DMS53 treated with DMSO at 0.1 percent for 48 hours (cell line): ENCODE measurements around the gene STC2.
"Not testable (repeated sequence)": the region's sequence is repeated elsewhere in the genome, so short reads cannot be mapped to it uniquely, and the experiment has no call there.

Experiments
- DNase-seq: peaks from one replicate; lab custom pipeline; 2025; ENCODE audit not compliant: unreplicated experiment; lab: John Stamatoyannopoulos, UW

STC2 gene

GRCh38 chr5:173296737-173297676, 31.2 kb downstream of the STC2 start:
- no peak for DNase-seq

- DNase-seq, result no peak
These were observed 32.4 kb downstream of the STC2 start for GRCh38 chr5:173295796-173296195.

GRCh38 chr5:173294673-173295320, 33.4 kb downstream of the STC2 start:
- no peak for DNase-seq

- peak; percentile 88 for DNase-seq
These were observed 34.2 kb downstream of the STC2 start for GRCh38 chr5:173293817-173294672.

- DNase-seq, result no peak
These were observed 36.2 kb downstream of the STC2 start for GRCh38 chr5:173291722-173292658.

- DNase-seq, result no peak
These were observed 37.6 kb downstream of the STC2 start for GRCh38 chr5:173290477-173291131.

GRCh38 chr5:173289372-173289771, 38.8 kb downstream of the STC2 start:
- no peak for DNase-seq

GRCh38 chr5:173288632-173289031, 39.6 kb downstream of the STC2 start:
- no peak for DNase-seq

- DNase-seq, result no peak
These were observed 41.1 kb downstream of the STC2 start for GRCh38 chr5:173287086-173287485.

GRCh38 chr5:173284343-173284958, 43.8 kb downstream of the STC2 start:
- DNase-seq, result not testable (repeated sequence)

- peak; percentile 67 for DNase-seq
These were observed 44.6 kb downstream of the STC2 start for GRCh38 chr5:173283318-173284288.

GRCh38 chr5:173282916-173283315, 45.3 kb downstream of the STC2 start:
- no peak for DNase-seq

GRCh38 chr5:173281910-173282309, 46.3 kb downstream of the STC2 start:
- no peak for DNase-seq

GRCh38 chr5:173279166-173279565, 49.0 kb downstream of the STC2 start:
- no peak for DNase-seq

- DNase-seq, result no peak
These were observed 49.6 kb downstream of the STC2 start for GRCh38 chr5:173278641-173279040.

- DNase-seq, result no peak
These were observed 50.0 kb downstream of the STC2 start for GRCh38 chr5:173278172-173278571.

- no peak for DNase-seq
These were observed 53.4 kb downstream of the STC2 start for GRCh38 chr5:173274771-173275170.

GRCh38 chr5:173271419-173271818, 56.8 kb downstream of the STC2 start:
- no peak for DNase-seq
